ENCODE measurements around the gene CLDN22. TPM values are rescaled to one million over a fixed set of nuclear protein-coding genes. Genes with fewer than 3 reads are reported as not detected.

Gene CLDN22
- total RNA-seq, 3 donors from 2014 or later = not detected

DNA sequence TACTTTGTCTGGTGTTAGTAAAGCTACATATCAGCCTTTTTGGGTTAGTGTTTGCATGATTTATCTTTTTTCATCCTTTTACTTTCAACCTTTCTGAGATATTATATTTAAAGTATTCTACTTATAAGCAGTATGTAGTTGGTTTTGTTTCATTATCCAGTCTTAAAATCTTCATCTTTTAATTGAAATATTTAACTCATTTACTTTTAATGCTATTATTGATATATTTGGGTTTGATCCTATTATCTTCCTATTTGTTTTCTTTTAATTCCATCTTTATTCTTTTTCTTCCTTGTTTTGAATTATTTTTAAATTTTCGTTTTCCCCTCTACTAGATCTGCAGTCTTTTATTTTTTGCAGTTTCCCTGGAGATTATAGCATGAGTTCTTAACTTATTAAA lies 44.0 kb downstream of the CLDN22 start:
- peaks cover 17% of the 10 kb centered on the region for H3K9me3 ChIP-seq
- intact Hi-C loops (cut with DNase I, micrococcal nuclease) = no loop called here
- DNase-seq (no peak), ATAC-seq (no peak)
- TF ChIP-seq CTCF (IDR thresholded peaks at IDR 0.05) = no peak
- no peaks in the 10 kb centered on the region for H3K36me3 ChIP-seq (ENCODE audit: low read depth)
- H3K4me1 ChIP-seq (ENCODE audit: low read depth) = no peaks in the 10 kb centered on the region
- H3K4me3 ChIP-seq = no peak overlapping the region

GRCh38 chr4:183272384-183272783 lies 47.7 kb downstream of the CLDN22 start:
- H3K9me3 ChIP-seq = peaks cover 17% of the 10 kb centered on the region
- intact Hi-C loops (cut with DNase I, micrococcal nuclease) = no loop called here
- no peaks in the 10 kb centered on the region for H3K4me1 ChIP-seq (ENCODE audit: low read depth)
- no peak overlapping the region for H3K4me3 ChIP-seq
- no peak for DNase-seq
- ATAC-seq = no peak
- H3K36me3 ChIP-seq (ENCODE audit: low read depth) = no peaks in the 10 kb centered on the region
- TF ChIP-seq CTCF (IDR thresholded peaks at IDR 0.05) = no peak

DNA sequence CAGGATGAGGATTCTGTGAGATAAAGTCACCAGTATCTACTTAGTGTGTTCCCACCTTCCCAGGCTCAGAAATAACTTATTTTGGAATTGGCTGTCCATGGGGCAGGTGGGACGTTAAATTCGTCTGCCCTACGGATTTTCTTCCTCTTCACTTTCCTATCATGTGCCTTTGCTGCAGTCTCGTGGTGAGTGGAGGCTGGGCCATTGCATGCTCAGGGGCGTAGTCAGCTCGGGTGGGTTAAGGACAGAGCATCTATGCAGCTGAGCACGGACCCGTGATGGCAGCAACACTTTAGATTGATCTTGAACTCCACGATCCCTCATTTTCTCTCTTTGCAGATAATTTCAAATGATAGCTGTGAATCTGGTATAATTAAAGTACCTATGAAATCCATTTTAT lies 51.5 kb downstream of the CLDN22 start:
- Histone ChIP-seq H3K36me3 (ENCODE audit: low read depth) (no peaks in the 10 kb centered on the region), H3K9me3 (no peaks in the 10 kb centered on the region), H3K4me1 (ENCODE audit: low read depth) (no peaks in the 10 kb centered on the region), H3K4me3 (no peak overlapping the region)
- intact Hi-C loops (cut with DNase I, micrococcal nuclease) = loop anchor here in 1 of 2 donors (10.0 kb wide), 1 partner anchor 334 kb away; no protein-coding TSS in a partner anchor
- TF ChIP-seq CTCF (IDR thresholded peaks at IDR 0.05) = no peak
- no peak for DNase-seq
- no peak for ATAC-seq

Other genes with a start within 250 kb of the CLDN22 start
- 10 to 100 TPM in 1 of 3 donors, 1 to 10 TPM in 2; 6.4 to 31.2 (median 7.7) TPM for gene WWC2, start 221.0 kb downstream of the CLDN22 start, total RNA-seq
- gene CLDN24, start 2.1 kb upstream of the CLDN22 start, total RNA-seq = not detected
- 10 to 100 TPM; 16.2 to 20.4 (median 18.9) TPM for gene CDKN2AIP, start 124.4 kb upstream of the CLDN22 start, total RNA-seq
- 10 to 100 TPM in 2 of 3 donors, 1 to 10 TPM in 1; 9.9 to 12.5 (median 11.9) TPM for gene ING2, start 184.8 kb upstream of the CLDN22 start, total RNA-seq

All from mucosa of descending colon (tissue), 3 donors.